ENCODE data around the gene SEMA3D.

- TF ChIP-seq, protein P1, sequence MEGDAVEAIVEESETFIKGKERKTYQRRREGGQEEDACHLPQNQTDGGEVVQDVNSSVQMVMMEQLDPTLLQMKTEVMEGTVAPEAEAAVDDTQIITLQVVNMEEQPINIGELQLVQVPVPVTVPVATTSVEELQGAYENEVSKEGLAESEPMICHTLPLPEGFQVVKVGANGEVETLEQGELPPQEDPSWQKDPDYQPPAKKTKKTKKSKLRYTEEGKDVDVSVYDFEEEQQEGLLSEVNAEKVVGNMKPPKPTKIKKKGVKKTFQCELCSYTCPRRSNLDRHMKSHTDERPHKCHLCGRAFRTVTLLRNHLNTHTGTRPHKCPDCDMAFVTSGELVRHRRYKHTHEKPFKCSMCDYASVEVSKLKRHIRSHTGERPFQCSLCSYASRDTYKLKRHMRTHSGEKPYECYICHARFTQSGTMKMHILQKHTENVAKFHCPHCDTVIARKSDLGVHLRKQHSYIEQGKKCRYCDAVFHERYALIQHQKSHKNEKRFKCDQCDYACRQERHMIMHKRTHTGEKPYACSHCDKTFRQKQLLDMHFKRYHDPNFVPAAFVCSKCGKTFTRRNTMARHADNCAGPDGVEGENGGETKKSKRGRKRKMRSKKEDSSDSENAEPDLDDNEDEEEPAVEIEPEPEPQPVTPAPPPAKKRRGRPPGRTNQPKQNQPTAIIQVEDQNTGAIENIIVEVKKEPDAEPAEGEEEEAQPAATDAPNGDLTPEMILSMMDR (IDR thresholded peaks at IDR 0.05): no peak
- TF ChIP-seq POLR2A (IDR thresholded peaks at IDR 0.05): no peak
Observed at GRCh38 chr7:85079434-85079833, 107.4 kb downstream of the SEMA3D start.

Measured in breast epithelium (tissue), 3 donors.